ENCODE measurements around the gene SRSF3.

DNA sequence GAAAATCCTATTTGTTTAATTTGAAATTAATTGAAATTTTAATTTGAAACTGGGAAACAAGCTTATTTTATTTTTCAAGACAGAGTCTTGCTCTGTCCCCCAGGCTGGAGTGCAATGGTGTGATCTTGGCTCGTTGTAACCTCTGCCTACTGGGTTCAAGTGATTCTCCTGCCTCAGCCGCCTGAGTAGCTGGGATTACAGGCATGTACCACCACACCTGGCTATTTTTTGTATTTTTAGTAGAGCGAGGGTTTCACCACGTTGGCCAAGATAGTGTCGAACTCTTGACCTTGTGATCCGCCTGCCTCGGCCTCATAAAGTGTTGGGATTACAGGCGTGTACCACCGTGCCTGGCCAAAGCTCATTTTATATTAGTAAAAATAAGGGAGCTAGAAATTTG, 4.2 kb downstream of the SRSF3 start:
- TF ChIP-seq, protein P1, sequence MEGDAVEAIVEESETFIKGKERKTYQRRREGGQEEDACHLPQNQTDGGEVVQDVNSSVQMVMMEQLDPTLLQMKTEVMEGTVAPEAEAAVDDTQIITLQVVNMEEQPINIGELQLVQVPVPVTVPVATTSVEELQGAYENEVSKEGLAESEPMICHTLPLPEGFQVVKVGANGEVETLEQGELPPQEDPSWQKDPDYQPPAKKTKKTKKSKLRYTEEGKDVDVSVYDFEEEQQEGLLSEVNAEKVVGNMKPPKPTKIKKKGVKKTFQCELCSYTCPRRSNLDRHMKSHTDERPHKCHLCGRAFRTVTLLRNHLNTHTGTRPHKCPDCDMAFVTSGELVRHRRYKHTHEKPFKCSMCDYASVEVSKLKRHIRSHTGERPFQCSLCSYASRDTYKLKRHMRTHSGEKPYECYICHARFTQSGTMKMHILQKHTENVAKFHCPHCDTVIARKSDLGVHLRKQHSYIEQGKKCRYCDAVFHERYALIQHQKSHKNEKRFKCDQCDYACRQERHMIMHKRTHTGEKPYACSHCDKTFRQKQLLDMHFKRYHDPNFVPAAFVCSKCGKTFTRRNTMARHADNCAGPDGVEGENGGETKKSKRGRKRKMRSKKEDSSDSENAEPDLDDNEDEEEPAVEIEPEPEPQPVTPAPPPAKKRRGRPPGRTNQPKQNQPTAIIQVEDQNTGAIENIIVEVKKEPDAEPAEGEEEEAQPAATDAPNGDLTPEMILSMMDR (IDR thresholded peaks at IDR 0.05), result no peak
- no peak for TF ChIP-seq POLR2A (IDR thresholded peaks at IDR 0.05)

Measured in adrenal gland (tissue), 5 donors.